NCI-H82 treated with DMSO at 0.1 percent for 48 hours (cell line): Measurements from ENCODE around the gene KLHL12.
A peak's percentile ranks its signal among the peaks of the same experiment; 100 is the strongest.

Source experiments
- DNase-seq: peaks from one replicate; lab custom pipeline; 2025; ENCODE audit not compliant: unreplicated experiment; lab: John Stamatoyannopoulos, UW

Gene KLHL12

DNA sequence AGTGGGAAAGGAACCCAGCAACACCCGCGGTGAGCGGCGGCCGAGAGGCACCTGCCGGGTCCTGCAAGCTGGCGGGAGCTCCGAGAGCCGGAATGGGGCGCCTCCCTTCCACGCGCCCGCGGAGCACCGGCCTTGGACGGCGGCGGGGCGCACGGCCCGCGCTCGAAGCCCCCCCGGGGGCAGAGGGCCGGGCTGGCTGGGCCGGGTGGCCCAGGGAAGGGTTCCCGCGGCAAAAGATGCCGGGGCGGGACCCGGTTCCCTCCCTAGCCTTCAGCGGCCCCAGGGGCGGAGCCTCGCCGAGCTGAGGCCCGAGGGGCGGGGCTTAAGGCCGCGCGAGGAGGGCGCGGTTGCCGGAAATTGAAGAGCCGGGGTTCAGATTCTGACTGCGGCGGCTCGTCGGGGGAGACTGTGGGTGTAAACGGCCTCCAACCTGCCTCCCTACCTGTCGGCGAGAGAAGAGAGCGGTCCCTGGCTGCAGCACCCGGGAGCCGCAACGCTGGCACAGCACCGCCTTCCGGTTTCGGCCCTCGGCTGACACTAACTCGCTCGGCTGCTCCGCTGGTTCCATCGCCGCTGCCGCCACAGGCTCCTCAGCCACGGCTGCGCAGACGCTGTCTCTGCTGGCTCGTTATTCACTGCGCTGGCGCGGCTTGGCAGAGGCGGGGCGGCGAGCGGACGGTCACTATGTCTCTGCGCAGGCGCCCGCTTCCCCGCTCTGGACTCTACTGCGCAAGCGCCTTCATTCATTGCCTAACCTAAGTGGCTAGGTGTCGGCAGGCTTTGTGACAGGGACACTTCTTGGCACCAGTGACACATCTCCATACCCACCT, 38.3 kb downstream of the KLHL12 start, which contains the start of gene RABIF:
RABIF (minus strand) TSS at position 619 of the 830 bp plus-strand sequence; CDS start at position 568, 51 bp downstream.
- peak; percentile 98 for DNase-seq

- DNase-seq = no peak
Observed at GRCh38 chr1:202888221-202888530, 38.9 kb downstream of the KLHL12 start.

GRCh38 chr1:202880961-202881460, 46.0 kb downstream of the KLHL12 start:
- no peak for DNase-seq

DNA sequence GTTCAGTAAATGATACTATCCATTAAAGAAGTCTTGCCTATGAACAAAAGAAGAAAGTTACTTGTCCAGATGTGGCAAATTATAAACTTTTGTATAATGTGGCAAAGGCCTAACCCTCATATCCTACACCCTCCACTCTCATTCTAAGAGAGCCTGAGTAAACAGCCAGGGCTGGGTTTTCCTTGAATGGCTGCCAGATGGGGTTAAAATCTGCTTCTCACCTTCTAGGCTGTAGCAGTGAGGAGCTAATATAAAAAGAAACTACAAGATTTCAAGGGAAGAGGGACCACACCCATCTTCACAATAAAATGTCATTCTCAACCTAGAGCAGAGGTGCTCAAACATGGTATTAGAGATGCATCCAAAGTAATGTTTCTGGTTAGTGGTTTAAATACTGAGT, 47.0 kb downstream of the KLHL12 start:
- DNase-seq = no peak

- DNase-seq = no peak
Observed at GRCh38 chr1:202879128-202879527, 47.9 kb downstream of the KLHL12 start.

- no peak for DNase-seq
Observed at GRCh38 chr1:202873026-202873425, 54.0 kb downstream of the KLHL12 start.

- no peak for DNase-seq
Observed at GRCh38 chr1:202871367-202871766, 55.7 kb downstream of the KLHL12 start.

DNA sequence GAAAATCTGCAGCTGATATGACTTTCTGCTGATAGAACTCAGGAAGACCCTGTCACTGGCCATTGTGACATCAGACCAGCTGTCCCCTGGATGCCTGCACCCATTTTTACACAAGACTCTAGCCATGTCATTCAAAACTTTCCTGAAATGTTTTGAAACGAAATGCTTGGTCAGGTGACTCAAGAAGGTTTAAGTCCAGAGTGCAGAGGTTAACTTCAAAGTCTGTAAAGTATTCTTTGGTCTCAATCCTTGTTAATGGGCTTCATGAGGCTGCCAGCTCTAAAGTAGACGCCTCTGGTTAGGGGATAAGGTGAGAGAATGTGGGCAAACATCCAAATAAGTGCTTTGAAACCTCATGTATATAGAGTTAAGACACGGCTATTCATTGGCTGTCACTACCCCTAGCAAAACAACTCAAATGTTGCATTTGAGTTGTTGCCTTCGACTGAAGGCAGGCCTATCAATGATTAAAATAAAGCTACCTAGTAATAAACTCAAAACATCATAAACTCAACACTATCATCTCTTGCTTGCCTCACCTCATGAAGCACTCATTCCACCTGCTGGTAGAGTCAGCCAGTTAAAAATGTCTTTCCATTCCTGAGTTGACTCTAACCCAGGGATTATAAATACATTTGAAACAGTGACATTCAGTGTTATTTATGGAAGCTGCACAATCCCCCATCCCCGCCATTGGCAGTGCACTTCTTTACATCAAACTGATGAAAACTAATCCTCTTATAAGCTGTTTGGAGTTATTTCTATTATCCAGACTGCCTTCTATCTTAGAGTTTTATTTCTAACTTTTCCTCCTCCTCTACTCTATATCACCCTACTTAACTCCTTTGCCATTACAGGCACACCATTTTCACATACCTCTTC, 64.1 kb downstream of the KLHL12 start:
- DNase-seq = no peak

GRCh38 chr1:202861420-202862132, 65.5 kb downstream of the KLHL12 start:
- DNase-seq = peak; percentile 86

GRCh38 chr1:202860744-202861419, 66.2 kb downstream of the KLHL12 start:
- DNase-seq = no peak

GRCh38 chr1:202858789-202859414, 68.1 kb downstream of the KLHL12 start:
- no peak for DNase-seq

DNA sequence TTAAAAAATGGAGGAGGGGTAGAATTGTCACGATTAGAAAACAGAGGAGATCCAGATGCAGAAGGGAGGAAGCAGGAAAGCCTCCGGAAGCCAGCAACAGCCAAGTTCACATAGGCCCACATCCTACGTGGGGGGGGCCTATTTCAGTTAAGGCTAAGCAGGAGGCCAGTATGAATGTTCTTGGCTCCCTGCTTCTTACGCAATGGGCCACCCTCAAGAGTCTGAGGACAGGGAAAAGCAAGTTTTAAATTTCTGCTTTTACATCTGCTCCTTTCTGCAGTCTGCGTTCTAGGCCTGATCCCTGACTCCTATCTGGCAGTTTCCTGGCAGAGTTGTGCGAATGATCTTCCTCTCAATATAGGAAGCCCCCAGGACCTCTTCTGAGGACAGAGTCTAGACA, 68.7 kb downstream of the KLHL12 start:
- no peak for DNase-seq

DNA sequence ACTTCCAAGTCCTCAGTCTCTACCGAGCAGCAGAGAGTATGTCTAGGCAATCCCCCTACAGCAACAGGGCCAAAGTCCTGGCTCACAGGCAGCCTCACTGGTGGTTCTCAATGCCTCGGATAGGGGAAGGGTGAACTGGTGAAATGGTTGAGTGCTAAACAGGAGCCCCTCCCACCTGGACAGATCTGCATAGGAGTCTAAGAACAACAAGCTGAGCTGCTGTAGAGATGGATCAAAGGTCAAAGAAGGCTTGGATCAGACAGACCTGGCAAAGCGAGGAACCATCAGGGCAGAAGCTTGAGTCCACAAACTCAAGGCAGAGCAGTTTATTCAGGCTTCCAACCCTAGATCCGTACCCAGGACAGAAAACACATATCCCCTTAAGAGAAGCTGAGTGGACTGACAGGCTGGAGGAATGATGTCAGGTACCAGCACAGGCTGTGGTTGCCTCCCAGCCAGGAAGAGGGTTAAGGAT, 69.9 kb downstream of the KLHL12 start:
- no peak for DNase-seq

GRCh38 chr1:202856014-202856413, 71.0 kb downstream of the KLHL12 start:
- DNase-seq = no peak

DNA sequence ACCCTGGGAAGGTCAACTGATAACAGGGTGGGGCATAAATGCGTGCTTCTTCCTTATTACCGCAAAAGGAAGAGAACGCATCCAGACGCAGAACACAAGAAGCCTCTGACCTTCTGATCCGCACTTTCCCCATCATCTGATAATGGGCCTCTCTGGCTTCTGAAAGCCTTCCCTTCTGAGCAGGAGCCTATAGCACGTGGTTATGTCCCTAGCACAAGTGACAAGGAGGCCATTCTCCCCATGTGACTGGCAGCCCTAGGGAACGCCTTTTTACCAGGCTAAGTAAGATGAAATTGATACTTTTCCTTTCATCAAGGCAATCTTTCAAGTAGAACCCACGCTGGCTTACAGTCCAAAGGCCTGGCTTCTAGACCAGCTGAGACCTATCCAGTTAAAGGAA, 72.2 kb downstream of the KLHL12 start:
- no peak for DNase-seq

- peak; percentile 33 for DNase-seq
Observed at GRCh38 chr1:202852163-202852904, 74.7 kb downstream of the KLHL12 start.

DNA sequence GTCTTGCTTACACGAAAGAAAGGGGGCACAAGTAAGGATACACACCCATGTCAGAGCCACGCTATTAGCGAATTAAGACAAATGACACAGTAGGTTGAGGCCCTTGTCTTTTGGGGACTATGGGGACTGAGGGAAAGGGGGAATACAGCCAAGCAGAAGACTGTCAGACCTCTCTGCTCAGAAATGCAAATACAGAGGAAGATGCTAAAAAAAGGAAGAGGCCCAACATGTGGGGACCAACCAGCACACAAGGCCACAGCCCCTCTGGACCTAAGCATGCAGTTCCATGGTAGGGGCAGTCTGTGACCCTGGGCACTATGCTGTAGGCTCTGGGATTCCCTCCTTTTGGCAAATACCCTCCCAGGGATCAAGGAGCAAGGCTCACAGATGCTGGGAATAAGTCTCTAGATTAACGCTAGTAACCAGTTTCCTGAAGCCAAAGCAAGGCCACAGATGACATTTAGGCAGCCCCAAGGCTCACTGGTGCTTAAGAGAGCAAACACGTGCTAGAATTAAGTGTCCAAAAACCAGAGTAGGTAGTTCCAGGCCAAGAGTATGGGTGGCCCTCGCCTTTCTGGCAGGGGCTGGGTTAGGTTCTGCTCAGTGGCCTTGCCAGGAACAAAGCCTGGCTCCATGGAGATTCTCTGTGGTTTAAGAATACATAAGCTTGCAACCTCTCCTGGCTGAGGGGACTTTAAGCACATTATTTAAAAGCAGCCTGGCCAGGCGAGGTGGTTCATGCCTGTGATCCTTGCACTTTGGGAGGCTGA, 76.3 kb downstream of the KLHL12 start:
- no peak for DNase-seq

GRCh38 chr1:202848191-202848542, 78.9 kb downstream of the KLHL12 start:
- DNase-seq = no peak

DNA sequence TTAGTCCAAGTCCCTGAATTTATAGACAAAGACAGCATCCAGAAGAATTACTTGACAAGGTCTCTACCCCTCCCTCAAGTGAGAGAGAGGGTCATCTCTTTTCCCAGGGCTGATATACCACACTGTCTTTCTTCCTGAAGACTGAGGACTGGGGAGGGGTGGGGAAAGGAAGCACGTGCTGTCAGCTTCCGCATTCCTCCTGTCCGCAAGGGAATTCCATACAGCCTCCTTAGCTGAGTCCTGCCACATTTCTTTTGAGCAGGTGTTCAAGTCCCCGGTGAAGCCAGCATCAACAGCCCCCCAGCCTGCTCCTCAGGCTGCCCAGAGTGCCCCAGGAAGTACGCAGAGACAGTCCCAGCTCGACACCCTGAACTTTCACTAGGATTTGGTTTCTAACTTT, 82.1 kb downstream of the KLHL12 start:
- no peak for DNase-seq
